T-helper 2 cell treated with Interferon-gamma antibody and Interleukin-4, amounts not matched to agents 5 μg/mL and 100 μg/mL, for 36 hours (primary cell): Measurements from ENCODE around the gene NPHP4.

Source experiments
- DNase-seq: peaks from one replicate; pipeline ENCODE4 v3.0.0; 2021; ENCODE audit warnings: low spot score
- H3K27ac Mint-ChIP-seq: one replicate; pipeline ENCODE4 v1.8.0; 2021; ENCODE audit warnings: mild to moderate bottlenecking, mixed read lengths
- H3K27me3 Mint-ChIP-seq: one replicate; pipeline ENCODE4 v1.8.0; 2021; ENCODE audit warnings: low read depth, mixed read lengths
- H3K36me3 Mint-ChIP-seq: one replicate; pipeline ENCODE4 v1.8.0; 2021; ENCODE audit warnings: low read depth, mixed read lengths
- H3K4me1 Mint-ChIP-seq: one replicate; pipeline ENCODE4 v1.8.0; 2021; ENCODE audit warnings: low read depth, mixed read lengths
- H3K4me3 Mint-ChIP-seq: one replicate; pipeline ENCODE4 v1.8.0; 2022; ENCODE audit warnings: mild to moderate bottlenecking, moderate library complexity, mixed read lengths
- H3K9me3 Mint-ChIP-seq: one replicate; pipeline ENCODE4 v1.8.0; 2021; ENCODE audit warnings: mixed read lengths

Gene NPHP4

DNA sequence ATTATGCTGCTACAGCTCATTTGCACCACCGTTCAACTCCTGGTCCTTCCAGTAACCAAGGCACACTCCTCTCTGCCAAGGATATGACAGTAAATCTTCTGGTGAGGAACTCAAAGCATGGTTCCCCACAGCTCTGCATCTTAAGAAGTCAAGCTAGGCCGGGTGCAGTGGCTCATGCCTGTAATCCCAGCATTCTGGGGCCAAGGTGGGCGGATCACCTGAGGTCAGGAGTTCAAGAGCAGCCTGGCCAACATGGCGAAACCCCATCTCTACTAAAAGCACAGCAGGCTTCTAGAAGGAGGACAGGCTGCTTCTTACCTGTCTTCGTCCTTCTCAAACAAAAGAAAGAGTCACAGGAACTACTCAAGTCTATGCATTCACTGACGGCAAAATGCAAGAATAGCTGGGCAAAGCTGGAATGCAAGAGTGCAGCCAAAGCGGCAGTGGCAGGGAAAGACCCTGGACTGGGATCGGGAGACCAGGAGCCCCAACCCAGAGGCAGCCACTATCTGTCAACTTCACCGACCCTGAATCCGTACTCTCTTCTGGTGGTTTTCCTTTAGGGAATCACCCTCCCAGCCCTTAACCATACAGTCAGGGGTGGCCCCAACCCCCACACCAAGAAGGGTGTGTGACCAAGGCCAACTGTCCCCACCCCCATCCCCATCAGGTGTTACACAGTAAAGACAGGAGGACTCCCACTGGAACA, 75.5 kb downstream of the NPHP4 start:
- no peak for DNase-seq
- Mint-ChIP-seq H3K36me3 (no peaks in the 10 kb centered on the region), H3K4me3 (no peak overlapping the region), H3K27me3 (no peaks in the 10 kb centered on the region), H3K4me1 (peaks cover 9% of the 10 kb centered on the region), H3K27ac (no peak overlapping the region), H3K9me3 (no peaks in the 10 kb centered on the region)

DNA sequence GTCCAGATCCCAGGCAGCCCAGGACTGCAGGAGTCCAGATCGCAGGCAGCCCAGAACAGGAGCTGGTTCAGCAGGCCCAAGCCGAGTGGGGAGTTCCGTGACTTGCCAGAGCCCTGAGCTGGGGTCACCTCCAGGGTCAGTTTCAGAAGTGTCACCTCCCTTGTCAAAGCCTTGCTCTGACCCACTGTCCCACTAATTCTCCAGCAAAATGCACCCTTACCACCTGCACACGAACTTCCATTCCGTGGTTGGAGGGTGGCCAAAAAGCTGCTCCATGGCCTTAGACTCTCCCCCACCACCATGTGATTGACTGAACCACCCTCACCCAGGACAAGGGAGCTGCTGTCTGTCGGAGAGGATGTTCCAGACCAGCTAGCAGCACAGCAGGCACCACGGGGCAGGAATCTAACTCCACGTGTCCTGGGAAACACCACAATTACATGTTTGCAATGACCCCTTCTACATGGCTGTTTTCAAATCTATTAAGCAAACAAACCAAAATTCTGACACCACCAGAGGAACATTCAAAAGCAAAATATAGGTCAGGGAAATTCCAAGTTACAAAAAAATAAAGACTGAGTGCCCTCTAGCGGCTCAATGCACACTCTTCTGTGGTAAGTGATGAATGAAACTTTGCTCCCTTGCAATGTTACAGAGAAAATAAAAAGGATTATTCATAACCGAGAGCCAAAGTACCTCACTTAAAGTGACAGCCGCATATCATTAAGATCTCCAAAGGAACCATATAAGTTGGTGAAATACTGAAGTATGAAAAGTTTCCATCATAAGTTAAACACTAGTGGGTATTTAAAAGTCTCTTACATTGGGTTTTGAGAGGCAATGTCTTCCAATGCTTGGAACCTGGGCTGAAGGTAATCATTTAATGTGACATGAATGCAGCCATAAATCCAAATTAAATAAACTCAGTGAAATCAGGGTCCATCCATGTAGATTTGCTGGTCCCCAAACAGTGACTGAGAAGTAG, 76.3 kb downstream of the NPHP4 start:
- Mint-ChIP-seq H3K27ac (peak overlapping the region; percentile 58), H3K9me3 (no peaks in the 10 kb centered on the region), H3K27me3 (no peaks in the 10 kb centered on the region), H3K4me3 (no peak overlapping the region), H3K36me3 (no peaks in the 10 kb centered on the region), H3K4me1 (peaks cover 9% of the 10 kb centered on the region)
- DNase-seq, result peak; percentile 28

DNA sequence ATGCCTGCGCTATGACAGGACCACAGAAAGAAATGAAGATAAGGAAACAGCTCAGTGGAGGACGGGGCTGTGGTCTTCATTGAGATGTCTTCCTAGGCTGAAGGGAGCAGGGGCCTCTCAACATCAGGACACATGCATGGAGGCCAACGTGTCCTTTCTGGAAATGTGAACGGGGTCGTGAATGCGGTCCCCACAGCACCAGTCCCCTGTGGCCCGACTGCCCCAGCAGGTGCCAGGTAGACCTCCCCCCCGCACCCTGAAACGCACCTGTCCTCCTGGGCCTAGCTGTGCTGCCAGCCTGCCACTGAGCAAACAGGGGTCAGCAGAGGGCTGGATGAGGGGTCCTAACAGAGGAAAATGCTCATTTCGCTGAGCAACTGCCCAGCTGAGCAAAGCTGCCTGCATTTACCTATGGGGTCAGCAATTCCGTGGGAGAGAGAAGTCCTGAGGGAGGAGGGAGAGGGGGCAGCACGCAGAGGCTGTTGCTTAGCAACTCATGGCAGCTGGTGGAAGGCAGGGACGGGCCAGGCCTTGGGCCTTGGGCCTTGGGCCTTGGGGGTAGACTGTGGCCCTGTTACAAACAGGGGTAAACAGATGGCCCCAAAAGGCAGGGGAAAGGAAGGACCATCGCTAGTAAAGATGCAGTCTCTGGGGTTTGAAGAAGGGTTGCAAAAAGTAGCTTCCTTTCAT, 77.4 kb downstream of the NPHP4 start:
- peaks cover 9% of the 10 kb centered on the region for H3K4me1 Mint-ChIP-seq
- no peak for DNase-seq

DNA sequence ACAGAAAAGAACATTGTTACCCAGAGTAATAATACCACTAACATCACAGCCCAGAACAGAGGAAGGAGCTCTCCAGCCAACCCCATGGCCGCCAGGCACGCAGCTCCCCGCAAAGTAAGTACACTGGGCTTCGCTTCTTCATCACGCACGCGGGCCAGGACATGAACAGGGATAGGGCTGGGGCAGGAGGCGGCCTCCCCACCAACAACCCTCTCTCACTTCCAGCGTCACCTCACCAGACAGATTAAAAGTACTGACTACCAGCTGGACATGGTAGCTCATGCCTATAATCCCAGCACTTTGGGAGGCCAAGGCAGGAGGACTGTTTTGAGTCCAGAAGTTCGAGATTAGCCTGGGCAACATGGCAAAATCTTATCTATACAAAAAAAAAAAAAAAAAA, 78.3 kb downstream of the NPHP4 start:
- Mint-ChIP-seq H3K4me1 (peaks cover 9% of the 10 kb centered on the region), H3K27ac (no peak overlapping the region), H3K36me3 (no peaks in the 10 kb centered on the region), H3K4me3 (no peak overlapping the region), H3K9me3 (no peaks in the 10 kb centered on the region), H3K27me3 (no peaks in the 10 kb centered on the region)
- DNase-seq, result no peak

More for the DNA sequence above, 77.4 kb downstream of the NPHP4 start:
- peak overlapping the region; percentile 34 for H3K27ac Mint-ChIP-seq
- no peaks in the 10 kb centered on the region for H3K9me3 Mint-ChIP-seq
- H3K36me3 Mint-ChIP-seq, result no peaks in the 10 kb centered on the region
- H3K4me3 Mint-ChIP-seq, result no peak overlapping the region
- no peaks in the 10 kb centered on the region for H3K27me3 Mint-ChIP-seq

DNA sequence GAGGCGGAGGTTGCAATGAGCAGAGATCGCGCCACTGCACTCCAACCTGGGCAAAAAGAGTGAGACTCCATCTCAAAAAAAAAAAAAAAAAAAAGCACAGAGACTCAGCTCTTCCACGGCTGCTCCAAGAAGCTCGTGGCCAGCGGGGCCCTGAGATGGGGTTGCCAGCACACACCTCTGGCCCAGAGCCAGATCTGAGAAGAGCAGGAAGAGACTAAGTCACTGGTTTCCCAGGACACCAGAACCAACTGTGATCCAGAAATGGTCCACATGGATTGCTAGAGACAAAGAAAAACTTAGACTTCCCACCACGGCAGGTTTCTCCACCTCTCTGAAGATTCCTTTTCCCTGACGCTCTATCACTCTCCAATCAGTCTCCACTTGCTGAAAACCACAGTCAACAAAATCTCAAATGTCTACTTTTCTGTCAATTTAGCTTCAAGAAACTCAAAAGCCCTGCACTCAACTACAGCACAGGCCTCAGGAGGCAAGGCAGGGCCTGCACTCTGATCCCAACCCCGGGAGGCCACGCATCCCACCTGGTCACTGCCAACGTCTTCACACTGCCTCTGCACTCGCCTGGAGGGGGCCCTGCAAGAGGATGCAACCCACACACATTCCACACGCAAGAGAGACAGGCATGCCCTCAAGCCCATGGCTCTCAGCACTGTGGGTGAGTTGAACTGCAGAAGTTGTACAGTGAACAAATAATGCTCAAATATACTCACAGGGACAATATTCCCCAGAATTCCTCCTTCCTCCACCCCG, 79.0 kb downstream of the NPHP4 start:
- no peaks in the 10 kb centered on the region for H3K27me3 Mint-ChIP-seq
- DNase-seq, result no peak
- no peaks in the 10 kb centered on the region for H3K9me3 Mint-ChIP-seq
- H3K36me3 Mint-ChIP-seq, result no peaks in the 10 kb centered on the region
- H3K4me3 Mint-ChIP-seq, result no peak overlapping the region
- peaks cover 9% of the 10 kb centered on the region for H3K4me1 Mint-ChIP-seq
- H3K27ac Mint-ChIP-seq, result no peak overlapping the region

DNA sequence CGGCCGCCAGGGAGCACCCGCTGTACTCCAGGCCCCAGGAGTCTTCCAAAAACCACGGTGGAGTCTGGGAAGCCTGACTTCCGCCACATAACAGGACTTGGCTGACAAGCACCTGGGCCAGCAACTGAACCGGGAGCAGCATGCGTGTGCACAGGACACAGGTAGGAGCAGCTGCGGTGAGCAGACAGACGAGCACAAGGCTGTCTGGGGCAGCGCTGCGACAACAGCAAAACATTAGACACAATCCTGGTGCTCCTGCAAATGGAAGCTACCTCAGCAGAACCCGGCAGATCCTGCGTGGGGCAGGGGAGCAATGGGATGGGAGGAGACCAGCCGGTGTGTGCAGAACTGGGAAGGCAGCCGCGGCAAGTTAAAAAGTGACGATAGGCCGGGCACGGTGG, 80.4 kb downstream of the NPHP4 start:
- no peak for DNase-seq
- Mint-ChIP-seq H3K27me3 (no peaks in the 10 kb centered on the region), H3K9me3 (no peaks in the 10 kb centered on the region), H3K4me3 (no peak overlapping the region), H3K36me3 (no peaks in the 10 kb centered on the region), H3K4me1 (peaks cover 9% of the 10 kb centered on the region), H3K27ac (no peak overlapping the region)

DNA sequence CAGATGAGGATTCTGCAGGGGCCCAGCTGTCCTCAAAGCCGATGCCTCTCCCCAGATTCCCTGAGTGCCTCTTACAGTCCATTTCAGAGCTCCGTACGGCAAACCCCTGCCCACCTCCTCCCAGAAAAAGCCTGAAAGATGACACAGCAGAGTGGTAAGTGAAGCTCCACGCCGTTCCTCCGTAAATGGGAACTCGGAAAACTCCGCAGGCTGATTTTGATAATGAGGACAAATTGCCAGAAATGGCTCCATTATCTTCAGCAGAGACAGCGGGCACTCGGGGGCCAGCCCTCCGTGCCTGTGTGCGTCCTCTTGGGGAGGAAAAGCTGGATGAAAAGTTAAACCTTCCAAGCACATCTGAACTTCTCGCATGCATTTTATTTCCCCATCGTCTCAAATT, 81.1 kb downstream of the NPHP4 start:
- no peak for DNase-seq
- Mint-ChIP-seq H3K27me3 (no peaks in the 10 kb centered on the region), H3K4me1 (peaks cover 6% of the 10 kb centered on the region), H3K27ac (no peak overlapping the region), H3K9me3 (no peaks in the 10 kb centered on the region), H3K4me3 (no peak overlapping the region), H3K36me3 (no peaks in the 10 kb centered on the region)

DNA sequence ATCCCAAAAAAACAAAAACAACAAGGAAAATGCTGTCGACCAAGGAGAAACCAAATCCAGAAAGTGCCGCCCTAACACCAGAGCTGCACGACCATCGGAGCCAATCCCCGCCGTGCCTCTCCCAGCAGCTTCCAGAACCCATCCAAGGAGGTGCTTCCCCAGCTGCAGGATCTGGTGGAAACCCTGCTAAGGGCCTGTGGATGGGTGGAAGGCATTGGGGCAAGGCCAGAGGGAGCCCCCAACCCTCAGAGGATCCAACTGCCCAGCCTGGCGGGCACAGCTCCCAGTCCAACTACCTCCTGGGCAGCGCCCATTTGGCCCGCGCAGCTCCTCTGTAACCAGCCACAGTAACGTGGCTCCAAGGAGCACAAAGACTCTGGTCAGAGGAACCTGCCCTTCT, 81.6 kb downstream of the NPHP4 start:
- Mint-ChIP-seq H3K36me3 (no peaks in the 10 kb centered on the region), H3K9me3 (no peaks in the 10 kb centered on the region), H3K27me3 (no peaks in the 10 kb centered on the region), H3K27ac (no peak overlapping the region), H3K4me3 (no peak overlapping the region), H3K4me1 (peaks cover under 1% of the 10 kb centered on the region)
- DNase-seq, result no peak

DNA sequence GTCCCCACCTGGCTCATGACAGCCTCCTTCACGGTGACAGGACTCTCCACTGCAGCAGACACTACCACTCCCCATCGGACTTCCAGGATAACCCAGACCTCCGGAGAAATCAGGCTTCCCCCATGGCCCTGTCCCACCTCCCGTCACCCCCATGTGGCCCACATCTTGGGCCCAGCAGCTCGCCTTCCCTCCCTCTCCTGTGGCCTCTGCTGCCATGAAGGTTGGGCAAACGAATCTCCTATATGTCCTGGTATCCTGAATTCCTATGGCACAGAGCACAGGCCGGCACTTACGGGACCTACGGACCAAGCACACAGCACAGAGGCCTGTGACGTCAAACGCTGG, 82.0 kb downstream of the NPHP4 start:
- Mint-ChIP-seq H3K4me3 (no peak overlapping the region), H3K9me3 (no peaks in the 10 kb centered on the region), H3K27ac (no peak overlapping the region), H3K4me1 (no peaks in the 10 kb centered on the region), H3K36me3 (no peaks in the 10 kb centered on the region), H3K27me3 (no peaks in the 10 kb centered on the region)
- no peak for DNase-seq

DNA sequence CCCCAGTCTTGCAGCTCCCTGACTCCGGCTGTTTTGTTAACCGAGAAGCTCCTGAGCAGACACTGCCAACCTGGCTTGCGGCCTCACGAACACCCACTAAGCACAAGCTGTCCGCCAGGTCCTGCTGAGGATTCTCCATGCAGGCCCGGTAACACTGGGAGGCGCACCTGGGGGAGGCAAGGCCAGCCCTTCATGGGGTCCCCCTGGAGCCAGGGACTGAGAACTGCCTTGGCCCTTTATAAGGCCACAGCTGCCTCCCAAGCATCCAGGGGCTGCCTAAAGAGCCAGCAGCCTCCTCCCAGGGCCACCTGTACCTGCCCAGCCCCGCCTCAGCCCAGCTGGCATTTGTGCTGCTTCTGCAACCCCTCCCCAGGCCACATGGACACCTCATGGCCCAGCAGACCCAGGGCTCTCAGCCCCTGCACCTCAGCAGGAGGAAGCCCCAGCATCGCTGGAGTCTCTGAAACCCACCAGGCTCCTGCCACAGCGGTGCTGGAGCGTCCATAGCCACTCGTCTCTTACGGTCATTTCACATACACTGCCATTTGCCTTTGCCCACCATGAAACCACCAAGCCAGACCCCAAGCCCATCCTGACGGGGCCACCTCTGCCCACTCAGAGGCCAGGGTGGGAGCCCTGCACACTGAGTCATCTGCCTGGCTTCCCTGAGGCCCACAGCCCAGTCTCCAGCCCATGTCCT, 82.5 kb downstream of the NPHP4 start:
- Mint-ChIP-seq H3K27me3 (no peaks in the 10 kb centered on the region), H3K27ac (no peak overlapping the region), H3K4me1 (no peaks in the 10 kb centered on the region), H3K9me3 (no peaks in the 10 kb centered on the region), H3K36me3 (no peaks in the 10 kb centered on the region), H3K4me3 (no peak overlapping the region)
- DNase-seq, result no peak

DNA sequence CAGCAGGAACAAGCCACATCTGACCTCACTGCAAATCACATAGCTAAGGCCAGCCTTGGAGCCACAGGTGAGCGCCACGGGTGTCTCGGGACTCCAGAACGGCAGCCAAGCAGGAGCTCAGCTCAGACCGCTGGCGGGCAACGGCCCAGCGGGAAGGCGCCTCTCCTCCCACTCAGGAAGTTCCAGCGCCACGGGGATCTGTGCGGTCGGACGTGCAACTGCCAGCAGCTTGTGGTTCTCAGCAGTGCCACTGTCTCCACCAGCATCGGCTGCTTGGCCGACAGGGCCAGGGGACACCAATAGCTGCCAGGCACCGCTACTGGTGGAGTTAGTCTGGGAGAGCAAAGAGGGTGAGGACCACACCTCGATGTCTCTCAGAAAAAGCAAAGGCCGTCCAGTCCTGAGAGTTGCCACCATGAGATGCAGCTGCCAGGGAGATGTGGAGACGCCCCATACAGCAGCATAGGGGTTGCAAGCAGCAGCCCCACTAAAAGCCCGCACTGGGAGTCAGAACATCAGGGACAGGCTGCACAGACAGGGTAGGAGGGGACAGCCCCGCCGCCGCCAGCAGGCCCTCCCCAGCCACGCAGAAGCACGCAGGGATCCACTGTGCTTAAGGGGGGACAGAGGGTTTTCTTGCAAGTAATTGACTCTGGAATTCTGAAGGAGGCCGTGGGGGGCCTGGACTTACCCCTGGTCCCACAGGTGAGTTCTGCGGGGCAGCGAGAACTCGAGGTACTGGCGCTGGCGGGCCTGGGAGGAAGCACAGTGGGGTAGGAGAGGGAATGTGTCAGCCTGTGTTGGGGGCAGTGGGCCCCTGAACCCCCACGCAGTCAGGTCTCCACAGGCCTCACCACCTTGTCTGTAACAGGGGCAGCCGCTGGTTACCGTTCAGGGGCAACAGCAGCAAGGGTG, 83.5 kb downstream of the NPHP4 start:
- H3K36me3 Mint-ChIP-seq, result peaks cover 3% of the 10 kb centered on the region
- no peaks in the 10 kb centered on the region for H3K27me3 Mint-ChIP-seq
- no peak overlapping the region for H3K4me3 Mint-ChIP-seq
- no peaks in the 10 kb centered on the region for H3K4me1 Mint-ChIP-seq
- DNase-seq, result no peak
- H3K27ac Mint-ChIP-seq, result no peak overlapping the region
- H3K9me3 Mint-ChIP-seq, result no peaks in the 10 kb centered on the region

DNA sequence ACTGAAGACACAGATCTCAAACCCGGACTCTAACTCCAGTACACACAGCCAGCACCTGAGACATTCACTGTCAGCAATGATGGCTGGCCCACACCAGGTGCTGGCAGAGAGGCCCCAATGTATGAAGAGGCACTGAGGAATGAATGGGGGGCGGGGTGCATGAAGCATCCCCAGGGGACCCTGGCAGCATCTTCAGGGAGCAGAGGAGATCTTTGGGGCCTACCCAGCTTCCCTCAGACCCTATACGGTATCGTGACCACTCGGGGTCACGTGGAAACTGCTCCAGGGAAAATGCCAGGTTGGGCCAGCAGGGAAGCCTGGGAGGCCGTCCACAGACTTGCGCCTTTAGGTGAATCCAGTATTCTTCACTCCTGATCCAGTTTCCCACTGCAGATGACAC, 84.3 kb downstream of the NPHP4 start:
- peaks cover 4% of the 10 kb centered on the region for H3K36me3 Mint-ChIP-seq
- no peaks in the 10 kb centered on the region for H3K4me1 Mint-ChIP-seq
- H3K9me3 Mint-ChIP-seq, result no peaks in the 10 kb centered on the region
- no peak overlapping the region for H3K4me3 Mint-ChIP-seq
- H3K27ac Mint-ChIP-seq, result no peak overlapping the region
- H3K27me3 Mint-ChIP-seq, result no peaks in the 10 kb centered on the region
- DNase-seq, result no peak
